MCF 10A (cell line): ENCODE measurements around the gene ADH7. TPM values are rescaled to one million over a fixed set of nuclear protein-coding genes. Genes with fewer than 3 reads are reported as not detected.
A peak's percentile ranks its signal among the peaks of the same experiment; 100 is the strongest.

Experiments used
- BruUV-seq: library from RNA; stranded (reverse); fragments of 400-500 nt; replicated peaks from 2 replicates; lab custom pipeline; 2021; lab: Mats Ljungman, UMichigan
- CTCF ChIA-PET: fragments of 300-600 bp; sonication (Branson Sonifier 250); formaldehyde crosslinking; extraction: SDS; loops from one replicate; lab custom pipeline; 2021; ENCODE audit warnings: antibody characterized with exemption, inconsistent platforms; lab: Yijun Ruan, JAX
- POLR2A ChIA-PET: fragments of 300-600, 350-650 bp; sonication (Branson Sonifier 250); formaldehyde crosslinking; extraction: SDS; loops from one replicate; lab custom pipeline; 2020; ENCODE audit warnings: antibody characterized with exemption, inconsistent platforms; lab: Yijun Ruan, JAX
- DNase-seq: peaks from one replicate; pipeline ENCODE4 v3.0.0-alpha.2; 2018; ENCODE audit not compliant: unreplicated experiment
- H3K27ac Mint-ChIP-seq: one replicate; pipeline ENCODE4 v1.8.0; 2022; ENCODE audit warnings: mild to moderate bottlenecking, low read depth, mixed read lengths; ENCODE audit not compliant: unreplicated experiment
- H3K27me3 Mint-ChIP-seq: one replicate; pipeline ENCODE4 v1.8.0; 2022; ENCODE audit warnings: mixed read lengths; ENCODE audit not compliant: insufficient read depth, unreplicated experiment
- H3K36me3 Mint-ChIP-seq: one replicate; pipeline ENCODE4 v1.8.0; 2022; ENCODE audit warnings: mild to moderate bottlenecking, moderate library complexity, mixed read lengths; ENCODE audit not compliant: insufficient read depth, unreplicated experiment
- H3K4me1 Mint-ChIP-seq: one replicate; pipeline ENCODE4 v1.8.0; 2022; ENCODE audit warnings: mixed read lengths; ENCODE audit not compliant: insufficient read depth, unreplicated experiment
- H3K4me3 Mint-ChIP-seq: one replicate; pipeline ENCODE4 v1.8.0; 2022; ENCODE audit warnings: mild to moderate bottlenecking, moderate library complexity, mixed read lengths; ENCODE audit not compliant: unreplicated experiment
- H3K9me3 Mint-ChIP-seq: one replicate; pipeline ENCODE4 v1.8.0; 2022; ENCODE audit warnings: mixed read lengths; ENCODE audit not compliant: unreplicated experiment
- CTCF ChIP-seq: fragments of 200-600 bp; IDR thresholded peaks from one replicate; pipeline ENCODE4 v1.8.0; 2022; ENCODE audit warnings: antibody characterized with exemption, mild to moderate bottlenecking; ENCODE audit not compliant: unreplicated experiment
- intact Hi-C: fragments of 100-400 bp; cut with micrococcal nuclease; formaldehyde crosslinking; loops from 2 replicates; pipeline ENCODE4 v1.14.1; 2022
- total RNA-seq: library from RNA; stranded (reverse); gene quantifications from 2 replicates; pipeline ENCODE4 v1.2.3, GENCODE V29; 2022

ADH7 gene
- total RNA-seq, 1 experiment from 2014 or later = not detected

GRCh38 chr4:99383833-99384392 lies 51.2 kb downstream of the ADH7 start:
- peak; percentile 8 for DNase-seq
- Mint-ChIP-seq H3K27me3 (no peaks in the 10 kb centered on the region), H3K27ac (no peak overlapping the region), H3K36me3 (peaks cover 5% of the 10 kb centered on the region), H3K4me1 (peaks cover 6% of the 10 kb centered on the region), H3K9me3 (peaks cover 14% of the 10 kb centered on the region), H3K4me3 (no peak overlapping the region)
- POLR2A ChIA-PET = interaction anchor here (1.0 kb wide), 1 partner anchor 55 kb away, joined by 3 read pairs; no protein-coding TSS in a partner anchor
- no TSS peak for BruUV-seq
- intact Hi-C loops = no loop called here
- CTCF ChIA-PET = interaction anchor here (1.4 kb wide), 1 partner anchor 21 kb away, joined by 4 read pairs; no protein-coding TSS in a partner anchor
- TF ChIP-seq CTCF = no peak

DNA sequence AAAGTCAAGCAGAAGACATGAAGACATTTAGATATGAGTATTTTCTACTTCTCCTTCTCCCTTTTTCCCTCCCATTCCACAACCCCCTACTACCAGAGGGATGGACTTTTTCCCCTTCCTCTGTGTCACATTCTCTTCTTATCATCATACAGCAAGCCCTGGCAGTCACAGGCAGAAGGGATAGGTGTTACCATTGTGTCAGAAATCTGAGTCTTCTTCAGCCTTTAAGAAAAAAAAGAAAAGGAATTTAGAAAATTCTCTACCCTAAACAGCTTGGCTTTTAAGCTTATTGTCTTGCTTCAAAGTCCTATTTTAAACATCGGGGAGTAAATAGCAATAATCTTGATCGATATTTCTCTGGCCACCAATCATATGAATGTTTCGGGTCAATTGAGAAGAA lies 51.7 kb downstream of the ADH7 start:
- peaks cover 9% of the 10 kb centered on the region for H3K9me3 Mint-ChIP-seq
- BruUV-seq = no TSS peak
- H3K4me1 Mint-ChIP-seq = peaks cover 6% of the 10 kb centered on the region
- DNase-seq = no peak
- no peak overlapping the region for H3K27ac Mint-ChIP-seq
- peaks cover 5% of the 10 kb centered on the region for H3K36me3 Mint-ChIP-seq
- no peaks in the 10 kb centered on the region for H3K27me3 Mint-ChIP-seq
- no peak for TF ChIP-seq CTCF
- POLR2A ChIA-PET = interaction anchor here (0.8 to 1.0 kb wide), 2 partner anchors 20 to 55 kb away, joined by 3 read pairs; no protein-coding TSS in a partner anchor
- intact Hi-C loops = no loop called here
- CTCF ChIA-PET = interaction anchor here (1.4 kb wide), 1 partner anchor 8 kb away, joined by 4 read pairs; no protein-coding TSS in a partner anchor
- H3K4me3 Mint-ChIP-seq = no peak overlapping the region

- DNase-seq = no peak
- Mint-ChIP-seq H3K4me3 (no peak overlapping the region), H3K27ac (no peak overlapping the region), H3K36me3 (peaks cover 5% of the 10 kb centered on the region), H3K4me1 (peaks cover 6% of the 10 kb centered on the region), H3K27me3 (no peaks in the 10 kb centered on the region), H3K9me3 (peaks cover 7% of the 10 kb centered on the region)
- no TSS peak for BruUV-seq
- POLR2A ChIA-PET = interaction anchor here (0.8 kb wide), 1 partner anchor 21 kb away, joined by 3 read pairs; no protein-coding TSS in a partner anchor
- no peak for TF ChIP-seq CTCF
- intact Hi-C loops = no loop called here
- CTCF ChIA-PET = interaction anchor here (0.6 to 1.4 kb wide), 2 partner anchors 8 to 355 kb away, joined by 3 to 4 read pairs; no protein-coding TSS in a partner anchor
Observed at GRCh38 chr4:99382745-99383360, 52.3 kb downstream of the ADH7 start.

DNA sequence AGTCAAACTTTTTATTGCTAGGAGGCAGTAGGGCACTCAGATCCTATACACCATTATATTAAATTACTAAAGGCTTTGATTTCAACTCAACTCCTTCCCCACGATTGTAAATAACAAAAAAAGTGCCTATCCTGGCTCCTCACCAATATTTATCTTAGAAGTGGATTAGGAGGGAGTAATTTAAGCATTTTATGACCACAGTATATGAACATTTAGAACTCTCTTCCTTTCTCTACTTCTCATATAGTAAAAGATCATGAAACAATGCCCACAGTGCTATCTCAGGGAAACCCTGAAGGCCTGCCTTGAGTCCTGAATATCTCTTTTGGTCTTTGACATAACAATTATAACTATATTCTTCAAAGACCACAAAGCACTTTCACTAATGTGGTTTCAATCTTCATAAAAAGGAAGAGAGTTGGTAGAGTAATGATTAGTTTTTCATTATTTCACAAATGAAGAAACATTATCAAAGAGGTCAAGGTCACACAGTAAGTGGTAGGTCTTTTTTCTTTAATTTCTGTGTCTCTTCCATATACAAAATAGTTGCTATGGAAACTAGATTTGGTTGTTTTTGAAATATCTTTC lies 53.5 kb downstream of the ADH7 start:
- no TSS peak for BruUV-seq
- Mint-ChIP-seq H3K27me3 (no peaks in the 10 kb centered on the region), H3K4me3 (no peak overlapping the region), H3K4me1 (peaks cover 6% of the 10 kb centered on the region), H3K27ac (no peak overlapping the region), H3K36me3 (peaks cover 5% of the 10 kb centered on the region), H3K9me3 (peaks cover 7% of the 10 kb centered on the region)
- intact Hi-C loops = no loop called here
- no peak for DNase-seq
- no peak for TF ChIP-seq CTCF
- ChIA-PET CTCF (no interaction called here), POLR2A (no interaction called here)
